HepG2 (cell line): Measurements from ENCODE around the gene SEC63. TPM values are rescaled to one million over a fixed set of nuclear protein-coding genes. Genes with fewer than 3 reads are reported as not detected.

Experiments
- DR1 ChIP-seq: sonication (generic); formaldehyde crosslinking; IDR thresholded peaks from 2 replicates; pipeline ENCODE4 v1.8.0; 2021; ENCODE audit warnings: mild to moderate bottlenecking, missing genetic modification reagents, inconsistent platforms
- GATAD2A ChIP-seq: IDR thresholded peaks from 2 replicates; pipeline ENCODE4 v1.6.1; 2016
- HDAC6 ChIP-seq: fragments of 200-600 bp; sonication (generic); IDR thresholded peaks from 2 replicates; pipeline ENCODE4 v1.7.0; 2017; ENCODE audit warnings: mild to moderate bottlenecking, antibody characterized with exemption, low read length, low read depth
- HES4 ChIP-seq: sonication (generic); formaldehyde crosslinking; IDR thresholded peaks from 2 replicates; pipeline ENCODE4 v1.9.0; 2021; ENCODE audit warnings: mild to moderate bottlenecking, missing genetic modification reagents, borderline replicate concordance
- MXI1 ChIP-seq: IDR thresholded peaks from 3 replicates; pipeline ENCODE4 v1.6.1; 2012; ENCODE audit warnings: low read depth, low read length, inconsistent platforms, borderline replicate concordance
- NFIB ChIP-seq: sonication (generic); formaldehyde crosslinking; IDR thresholded peaks from 2 replicates; pipeline ENCODE4 v1.9.0; 2021; ENCODE audit warnings: missing genetic modification reagents, mild to moderate bottlenecking, borderline replicate concordance
- NR2F2 ChIP-seq: IDR thresholded peaks from 2 replicates; pipeline ENCODE4 v1.6.1; 2012; ENCODE audit warnings: low read depth, inconsistent platforms, borderline replicate concordance
- RBM39 ChIP-seq: fragments of 200-400 bp; formaldehyde crosslinking; IDR thresholded peaks from one replicate; pipeline ENCODE4 v1.6.1; 2018; ENCODE audit warnings: antibody characterized with exemption, mild to moderate bottlenecking, low read depth, low read length; ENCODE audit not compliant: poor library complexity, severe bottlenecking
- RORA ChIP-seq: sonication (generic); formaldehyde crosslinking; IDR thresholded peaks from 2 replicates; pipeline ENCODE4 v1.5.0; 2020; ENCODE audit warnings: mild to moderate bottlenecking, missing genetic modification reagents, moderate library complexity
- TBP ChIP-seq: sonication (generic); formaldehyde crosslinking; IDR thresholded peaks from 2 replicates; pipeline ENCODE4 v1.5.0; 2020; ENCODE audit warnings: missing genetic modification reagents
- ZNF44 ChIP-seq: sonication (generic); formaldehyde crosslinking; IDR thresholded peaks from 2 replicates; pipeline ENCODE4 v1.5.1; 2020; ENCODE audit warnings: mild to moderate bottlenecking, missing genetic modification reagents
- ZNF7 ChIP-seq: IDR thresholded peaks from 2 replicates; pipeline ENCODE4 v1.6.1; 2016; ENCODE audit warnings: missing biosample characterization, missing genetic modification reagents
- ZNF788 ChIP-seq: sonication (generic); formaldehyde crosslinking; IDR thresholded peaks from 2 replicates; pipeline ENCODE4 v1.5.0; 2020; ENCODE audit warnings: mild to moderate bottlenecking, missing genetic modification reagents, borderline replicate concordance
- ZNF883 ChIP-seq: sonication (generic); formaldehyde crosslinking; IDR thresholded peaks from 2 replicates; pipeline ENCODE4 v1.5.1; 2020; ENCODE audit warnings: mild to moderate bottlenecking, missing genetic modification reagents; ENCODE audit errors: not compliant biosample characterization
- polyA plus RNA-seq, 8 experiments: library from polyadenylated mRNA; depleted of rRNA in 3 of 8; stranded (reverse) in 7 of 8; unstranded in 1 of 8; fragments of >200 nt; fragmentation: Illumina TruSeq in 4 of 8; extraction: Trizol in 4 of 8; gene quantifications; 2 replicates each; pipeline versions ENCODE4 v1.2.1 to v1.2.3, GENCODE V29; 2011 to 2016; ENCODE audit warnings: low read depth in 4 of 8, missing spikeins in 1 of 8, mixed read lengths in 1 of 8; ENCODE audit not compliant: insufficient read depth in 1 of 8
- total RNA-seq, 5 experiments: library from RNA; depleted of rRNA; stranded (reverse); fragments of >200 nt; fragmentation: Illumina TruSeq; extraction: Trizol; gene quantifications; 2 replicates each; pipeline ENCODE4 v1.2.3, GENCODE V29; 2016; ENCODE audit warnings: low read depth in 1 of 5
- TF ChIP-seq, protein P1 (sequence below): sonication (generic); formaldehyde crosslinking; IDR thresholded peaks from 2 replicates; pipeline ENCODE4 v1.4.0; 2020; ENCODE audit warnings: missing genetic modification reagents, borderline replicate concordance
- TF ChIP-seq, protein P2 (sequence below): IDR thresholded peaks from 2 replicates; pipeline ENCODE4 v1.6.1; 2016
- TF ChIP-seq, protein P3 (sequence below), 2 experiments: sonication (generic) in 1 of 2; formaldehyde crosslinking in 1 of 2; IDR thresholded peaks; 2 replicates each; pipeline versions ENCODE4 v1.6.1 to v1.9.0; 2014 to 2022; ENCODE audit warnings: antibody characterized with exemption in 1 of 2, borderline replicate concordance in 1 of 2, inconsistent platforms in 1 of 2, low read depth in 1 of 2, missing genetic modification reagents in 1 of 2

Gene SEC63
- total and polyA plus RNA-seq, 2 of the 13 experiments (the other 11 are each of a cell fraction or from before 2014, with no cell fraction given) = 20.2 to 45.9 TPM

DNA sequence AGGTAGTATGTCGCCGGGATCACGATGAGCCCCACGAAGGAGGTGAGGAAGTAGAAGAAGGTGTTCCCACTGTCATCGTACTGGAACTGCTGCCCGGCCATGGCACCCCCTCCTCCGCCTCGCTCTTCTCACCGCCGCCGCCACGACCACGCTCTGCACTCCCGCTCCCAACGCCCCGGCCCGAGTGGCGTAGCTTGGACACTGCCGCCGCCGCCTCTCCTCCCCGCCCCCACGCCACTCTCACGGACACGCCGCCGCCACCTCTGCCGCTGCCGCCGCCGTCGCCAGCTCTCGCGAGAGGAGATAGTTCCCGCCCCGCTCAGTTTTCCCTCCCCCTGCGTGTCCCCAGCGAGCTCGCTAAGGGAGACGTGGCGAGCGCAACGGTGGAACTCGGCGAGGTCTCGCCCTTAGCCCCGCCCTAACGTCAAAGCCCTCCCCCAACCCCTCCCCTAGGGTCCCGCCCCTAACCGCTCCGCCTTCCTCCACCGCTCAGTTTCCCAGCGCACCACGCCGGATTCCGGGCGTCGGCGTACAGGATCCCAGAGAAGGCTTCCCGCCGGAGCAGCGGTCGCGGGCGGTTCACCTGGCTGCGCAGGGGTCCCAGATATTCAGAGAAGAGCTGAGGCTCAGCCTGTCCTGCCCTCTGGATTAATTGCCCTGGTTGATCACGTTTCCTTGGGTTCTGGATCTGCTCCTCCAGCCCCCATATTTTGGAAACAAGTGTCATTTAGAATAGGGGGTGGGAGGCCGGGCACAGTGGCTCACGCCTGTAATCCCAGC, at the start of gene SEC63 (continued):
- TF ChIP-seq, protein P1, sequence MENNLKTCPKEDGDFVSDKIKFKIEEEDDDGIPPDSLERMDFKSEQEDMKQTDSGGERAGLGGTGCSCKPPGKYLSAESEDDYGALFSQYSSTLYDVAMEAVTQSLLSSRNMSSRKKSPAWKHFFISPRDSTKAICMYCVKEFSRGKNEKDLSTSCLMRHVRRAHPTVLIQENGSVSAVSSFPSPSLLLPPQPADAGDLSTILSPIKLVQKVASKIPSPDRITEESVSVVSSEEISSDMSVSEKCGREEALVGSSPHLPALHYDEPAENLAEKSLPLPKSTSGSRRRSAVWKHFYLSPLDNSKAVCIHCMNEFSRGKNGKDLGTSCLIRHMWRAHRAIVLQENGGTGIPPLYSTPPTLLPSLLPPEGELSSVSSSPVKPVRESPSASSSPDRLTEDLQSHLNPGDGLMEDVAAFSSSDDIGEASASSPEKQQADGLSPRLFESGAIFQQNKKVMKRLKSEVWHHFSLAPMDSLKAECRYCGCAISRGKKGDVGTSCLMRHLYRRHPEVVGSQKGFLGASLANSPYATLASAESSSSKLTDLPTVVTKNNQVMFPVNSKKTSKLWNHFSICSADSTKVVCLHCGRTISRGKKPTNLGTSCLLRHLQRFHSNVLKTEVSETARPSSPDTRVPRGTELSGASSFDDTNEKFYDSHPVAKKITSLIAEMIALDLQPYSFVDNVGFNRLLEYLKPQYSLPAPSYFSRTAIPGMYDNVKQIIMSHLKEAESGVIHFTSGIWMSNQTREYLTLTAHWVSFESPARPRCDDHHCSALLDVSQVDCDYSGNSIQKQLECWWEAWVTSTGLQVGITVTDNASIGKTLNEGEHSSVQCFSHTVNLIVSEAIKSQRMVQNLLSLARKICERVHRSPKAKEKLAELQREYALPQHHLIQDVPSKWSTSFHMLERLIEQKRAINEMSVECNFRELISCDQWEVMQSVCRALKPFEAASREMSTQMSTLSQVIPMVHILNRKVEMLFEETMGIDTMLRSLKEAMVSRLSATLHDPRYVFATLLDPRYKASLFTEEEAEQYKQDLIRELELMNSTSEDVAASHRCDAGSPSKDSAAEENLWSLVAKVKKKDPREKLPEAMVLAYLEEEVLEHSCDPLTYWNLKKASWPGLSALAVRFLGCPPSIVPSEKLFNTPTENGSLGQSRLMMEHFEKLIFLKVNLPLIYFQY = no peak
- peak; percentile 64 for TF ChIP-seq ZNF788 (CRISPR knock-in tag)
- peak; percentile 64; the same call in 1 of the 3 replicates for TF ChIP-seq MXI1
- TF ChIP-seq, protein P2, sequence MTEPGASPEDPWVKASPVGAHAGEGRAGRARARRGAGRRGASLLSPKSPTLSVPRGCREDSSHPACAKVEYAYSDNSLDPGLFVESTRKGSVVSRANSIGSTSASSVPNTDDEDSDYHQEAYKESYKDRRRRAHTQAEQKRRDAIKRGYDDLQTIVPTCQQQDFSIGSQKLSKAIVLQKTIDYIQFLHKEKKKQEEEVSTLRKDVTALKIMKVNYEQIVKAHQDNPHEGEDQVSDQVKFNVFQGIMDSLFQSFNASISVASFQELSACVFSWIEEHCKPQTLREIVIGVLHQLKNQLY (CRISPR knock-in tag) = peak; percentile 56
- no peak for TF ChIP-seq ZNF44 (CRISPR knock-in tag)
- TF ChIP-seq TBP (CRISPR knock-in tag) = no peak
- TF ChIP-seq HES4 (CRISPR knock-in tag) = no peak
- TF ChIP-seq RBM39 = peak; percentile 67
- TF ChIP-seq RORA (CRISPR knock-in tag) = no peak
- TF ChIP-seq, protein P3, sequence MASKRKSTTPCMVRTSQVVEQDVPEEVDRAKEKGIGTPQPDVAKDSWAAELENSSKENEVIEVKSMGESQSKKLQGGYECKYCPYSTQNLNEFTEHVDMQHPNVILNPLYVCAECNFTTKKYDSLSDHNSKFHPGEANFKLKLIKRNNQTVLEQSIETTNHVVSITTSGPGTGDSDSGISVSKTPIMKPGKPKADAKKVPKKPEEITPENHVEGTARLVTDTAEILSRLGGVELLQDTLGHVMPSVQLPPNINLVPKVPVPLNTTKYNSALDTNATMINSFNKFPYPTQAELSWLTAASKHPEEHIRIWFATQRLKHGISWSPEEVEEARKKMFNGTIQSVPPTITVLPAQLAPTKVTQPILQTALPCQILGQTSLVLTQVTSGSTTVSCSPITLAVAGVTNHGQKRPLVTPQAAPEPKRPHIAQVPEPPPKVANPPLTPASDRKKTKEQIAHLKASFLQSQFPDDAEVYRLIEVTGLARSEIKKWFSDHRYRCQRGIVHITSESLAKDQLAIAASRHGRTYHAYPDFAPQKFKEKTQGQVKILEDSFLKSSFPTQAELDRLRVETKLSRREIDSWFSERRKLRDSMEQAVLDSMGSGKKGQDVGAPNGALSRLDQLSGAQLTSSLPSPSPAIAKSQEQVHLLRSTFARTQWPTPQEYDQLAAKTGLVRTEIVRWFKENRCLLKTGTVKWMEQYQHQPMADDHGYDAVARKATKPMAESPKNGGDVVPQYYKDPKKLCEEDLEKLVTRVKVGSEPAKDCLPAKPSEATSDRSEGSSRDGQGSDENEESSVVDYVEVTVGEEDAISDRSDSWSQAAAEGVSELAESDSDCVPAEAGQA (IDR thresholded peaks at IDR 0.05; ENCODE audit: low read depth) = no peak
- TF ChIP-seq, protein P3 (CRISPR knock-in tag; IDR thresholded peaks at IDR 0.05; ENCODE audit: borderline replicate concordance) = no peak
- no peak for TF ChIP-seq ZNF7 (CRISPR knock-in tag)
- TF ChIP-seq NFIB (CRISPR knock-in tag) = no peak
- no peak for TF ChIP-seq NR2F2
- TF ChIP-seq GATAD2A (CRISPR knock-in tag) = no peak; the same call in 1 of the 2 replicates
- no peak for TF ChIP-seq ZNF883 (CRISPR knock-in tag)
- TF ChIP-seq DR1 = peak; percentile 64; the same call in 1 of the 2 replicates
- TF ChIP-seq HDAC6 = no peak
